Stimulated activated CD4-positive, alpha-beta T cell treated with anti-CD3 and anti-CD28 coated beads, Interleukin-4, amount 100 ng/mL, for 24 hours (primary cell): Measurements from ENCODE around the gene KCNH8.
"Not testable (repeated sequence)": the region's sequence is repeated elsewhere in the genome, so short reads cannot be mapped to it uniquely, and the experiment has no call there.

Experiments
- DNase-seq: peaks from one replicate; pipeline ENCODE4 v3.0.0-alpha.2; 2020

KCNH8 gene

DNA sequence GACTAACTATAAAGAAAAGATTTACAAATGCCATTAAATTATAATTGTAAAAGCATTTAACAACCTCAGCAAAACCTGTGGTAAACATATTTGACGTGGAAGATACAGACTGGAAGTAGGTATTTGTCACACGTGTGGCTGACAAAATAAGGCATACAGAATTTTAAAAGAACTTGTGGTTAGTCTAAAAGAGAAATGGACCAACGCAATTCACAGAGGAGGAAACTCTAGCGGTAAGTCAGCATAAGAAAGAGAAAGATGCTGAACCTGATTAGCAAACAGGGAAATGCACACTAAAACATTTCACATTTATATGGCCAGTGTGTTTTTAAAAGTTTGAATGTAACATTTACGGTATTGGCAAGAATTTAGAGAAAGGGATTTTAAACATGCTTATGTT is 35.3 kb downstream of the KCNH8 start:
- DNase-seq = no peak

DNA sequence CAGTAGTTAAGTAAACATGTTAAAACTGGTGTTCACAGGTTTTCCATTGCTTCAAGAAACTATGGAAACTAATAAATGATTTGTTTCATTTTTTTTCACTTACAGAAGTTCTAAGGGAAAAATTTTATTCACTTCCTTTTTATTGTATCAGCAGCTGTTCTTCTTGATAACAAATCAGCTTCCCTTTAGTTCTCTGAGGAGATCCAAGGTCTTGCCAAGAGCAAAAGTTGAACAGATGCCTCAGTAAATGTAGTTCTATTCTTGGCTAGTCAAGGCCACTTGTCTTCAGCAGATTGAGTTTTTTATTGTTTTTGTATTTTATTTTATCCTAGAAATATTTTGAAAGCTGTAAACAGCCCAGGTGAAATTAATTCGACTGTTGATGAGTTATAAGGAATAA is 41.8 kb downstream of the KCNH8 start:
- no peak for DNase-seq

DNA sequence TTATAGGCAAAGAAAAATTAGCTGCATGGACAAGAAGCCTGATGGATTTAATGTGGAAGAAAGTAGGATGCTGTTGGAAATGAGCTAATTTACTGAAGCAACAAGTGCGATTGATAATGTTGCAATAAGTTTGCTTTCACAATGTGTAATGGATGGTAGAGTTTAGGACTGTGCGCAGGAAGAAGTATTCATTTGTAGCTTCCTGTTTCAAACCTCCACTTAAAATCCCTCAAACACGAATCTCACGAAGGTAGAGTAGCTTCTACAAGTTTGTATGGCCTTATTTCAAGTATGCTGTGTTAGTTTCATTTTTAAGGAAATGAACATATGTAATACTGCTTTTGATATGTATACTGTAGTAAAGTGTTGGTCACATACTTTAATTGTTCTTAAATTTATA is 42.3 kb downstream of the KCNH8 start:
- no peak for DNase-seq

DNA sequence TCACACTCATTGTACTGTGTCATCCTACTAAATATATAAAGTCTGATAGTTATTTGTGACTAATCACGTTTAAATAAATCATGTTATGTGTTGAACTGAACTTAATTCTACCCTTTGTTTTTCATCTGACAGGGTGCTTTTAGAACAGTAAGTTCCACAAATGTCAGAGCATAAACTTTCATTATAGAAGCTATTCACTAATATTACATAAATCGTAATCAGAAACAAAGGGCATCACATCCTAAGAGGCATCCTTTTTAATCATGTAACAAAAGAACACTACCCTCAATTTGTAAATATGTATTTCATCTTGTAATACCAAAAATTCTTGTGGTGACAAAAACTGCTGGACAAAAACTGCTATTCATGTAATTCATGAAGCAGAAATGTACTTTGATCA is 50.8 kb downstream of the KCNH8 start:
- DNase-seq = no peak

DNA sequence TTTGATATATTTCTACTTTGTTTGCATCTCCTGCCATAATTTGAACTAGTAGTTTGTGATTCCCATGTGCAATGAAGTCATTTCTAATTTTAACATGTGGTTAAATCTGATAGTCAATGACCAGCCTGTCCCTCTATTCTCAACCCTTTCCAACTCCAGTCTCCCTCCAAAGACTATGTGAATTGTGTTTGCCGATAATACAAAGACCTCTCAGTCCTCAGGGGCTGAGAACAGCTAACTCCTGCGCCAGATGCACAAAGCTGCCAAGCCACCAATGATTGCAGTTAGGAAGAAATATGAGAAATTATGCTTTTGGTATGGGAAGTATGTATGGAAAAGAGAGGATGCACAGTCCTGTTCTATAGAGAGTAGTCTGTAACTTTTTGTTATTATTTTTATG is 54.0 kb downstream of the KCNH8 start:
- no peak for DNase-seq

DNA sequence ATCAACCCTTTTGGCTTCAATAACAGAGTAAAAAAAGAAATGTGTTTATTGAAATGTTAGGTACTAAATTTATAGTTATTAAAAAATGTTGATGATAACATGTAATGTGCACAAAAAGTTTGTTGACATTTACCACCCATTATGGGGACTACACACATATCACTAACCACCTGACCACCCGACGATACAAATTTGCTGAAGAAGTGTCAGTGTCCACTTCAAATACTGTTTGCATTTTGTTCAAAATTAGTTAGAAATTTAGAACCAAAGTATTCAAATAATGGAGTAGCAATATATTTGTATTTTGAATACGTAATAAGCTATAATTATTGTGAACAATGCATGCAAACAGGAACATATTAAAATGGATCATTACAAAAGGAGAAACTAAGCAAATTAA is 54.4 kb downstream of the KCNH8 start:
- no peak for DNase-seq

DNA sequence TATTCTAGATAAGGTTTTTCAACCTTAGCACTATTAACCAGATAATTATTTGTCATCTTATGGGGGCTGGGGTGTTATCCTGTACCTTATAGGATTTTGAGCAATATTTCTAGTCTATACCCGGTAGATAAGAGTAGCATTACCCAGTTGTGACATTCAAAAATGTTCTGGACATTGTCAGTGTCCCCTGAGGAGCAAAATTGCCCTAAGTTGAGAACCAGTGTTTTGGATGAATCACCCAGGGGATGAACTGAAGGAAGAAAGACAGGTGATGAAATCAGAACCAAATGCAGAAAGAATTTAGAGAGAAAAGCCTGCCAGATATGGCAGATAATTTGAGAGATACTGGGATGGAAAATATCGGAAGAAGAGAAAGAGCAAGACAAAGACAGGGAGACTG is 58.2 kb downstream of the KCNH8 start:
- no peak for DNase-seq

DNA sequence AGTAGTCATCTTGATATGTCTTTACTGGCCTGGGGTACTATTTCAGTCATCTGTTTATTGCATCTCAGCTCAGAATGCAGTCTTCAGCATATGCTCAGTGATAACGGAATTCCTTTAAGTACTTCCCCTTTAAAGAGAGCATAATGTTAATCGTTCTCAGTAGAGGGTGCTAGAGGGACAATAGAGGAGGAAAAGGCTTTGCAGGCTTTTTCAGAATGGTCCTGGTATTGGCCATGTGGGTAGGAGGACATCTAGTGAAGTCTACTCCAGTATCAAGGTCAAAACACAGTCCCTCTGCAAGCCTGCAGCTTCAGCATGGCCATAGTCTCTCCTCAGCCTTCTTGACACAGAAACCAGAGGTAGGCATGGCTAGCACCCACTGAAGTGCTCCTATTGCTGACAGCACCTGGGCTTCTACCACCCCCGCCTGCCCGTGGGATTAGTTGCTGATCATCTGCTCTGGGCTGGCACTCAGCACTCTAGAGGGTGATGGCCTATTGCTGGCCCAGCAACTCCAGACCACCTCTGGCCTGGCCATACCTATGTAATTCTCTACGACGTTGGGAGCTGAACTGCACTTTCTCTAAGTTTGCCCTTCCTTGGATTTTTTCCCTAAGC is 65.4 kb downstream of the KCNH8 start:
- no peak for DNase-seq

DNA sequence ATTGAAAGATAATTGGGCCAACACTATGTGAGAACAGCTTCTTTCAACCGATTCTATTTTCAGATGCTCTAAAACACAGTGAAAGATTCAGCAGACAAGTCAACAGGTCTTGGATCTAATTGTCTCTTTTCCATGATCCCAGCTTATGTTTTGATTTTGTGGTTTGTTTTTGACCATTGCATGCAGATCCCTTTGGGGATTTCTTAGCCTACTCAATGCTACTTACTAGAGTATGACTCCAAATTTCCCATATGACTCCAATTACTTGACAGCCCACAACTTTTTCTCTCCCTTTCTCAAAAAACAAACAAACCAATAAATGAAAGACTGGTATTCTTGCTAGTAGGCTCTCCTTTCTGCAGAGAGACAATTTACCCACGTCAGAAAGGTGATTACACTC is 67.1 kb downstream of the KCNH8 start:
- no peak for DNase-seq

DNA sequence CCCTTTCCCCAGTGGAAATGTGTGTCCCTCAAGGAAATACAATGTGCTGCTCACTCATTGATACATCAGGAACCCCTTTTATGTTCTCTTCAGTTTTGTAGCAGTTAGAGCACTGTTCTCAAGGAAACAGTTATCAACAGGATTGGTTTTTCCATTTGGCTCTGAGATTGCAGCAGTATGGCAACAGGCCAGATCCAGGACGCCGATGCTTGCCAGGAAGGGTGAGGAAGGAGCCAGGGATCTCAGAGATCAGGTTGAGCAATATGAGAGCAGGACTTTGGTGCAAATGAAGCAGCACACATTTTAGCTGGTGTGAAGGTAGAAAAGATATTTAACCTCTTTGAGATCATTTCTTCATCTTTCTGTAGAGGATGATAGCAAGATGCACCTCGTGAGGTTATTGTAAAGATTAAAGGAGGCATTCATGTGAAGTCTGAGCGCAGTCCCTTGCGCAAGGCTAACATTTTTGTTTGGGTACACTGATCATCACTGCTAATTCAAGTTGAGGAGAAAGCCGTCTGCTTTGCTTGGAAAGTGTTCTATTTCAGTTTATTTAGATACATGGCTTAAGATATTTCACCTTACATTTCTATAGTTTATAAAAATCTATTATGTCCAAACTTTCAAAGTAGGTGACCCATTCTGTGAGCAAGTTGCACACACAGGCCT is 68.5 kb downstream of the KCNH8 start:
- DNase-seq = no peak

DNA sequence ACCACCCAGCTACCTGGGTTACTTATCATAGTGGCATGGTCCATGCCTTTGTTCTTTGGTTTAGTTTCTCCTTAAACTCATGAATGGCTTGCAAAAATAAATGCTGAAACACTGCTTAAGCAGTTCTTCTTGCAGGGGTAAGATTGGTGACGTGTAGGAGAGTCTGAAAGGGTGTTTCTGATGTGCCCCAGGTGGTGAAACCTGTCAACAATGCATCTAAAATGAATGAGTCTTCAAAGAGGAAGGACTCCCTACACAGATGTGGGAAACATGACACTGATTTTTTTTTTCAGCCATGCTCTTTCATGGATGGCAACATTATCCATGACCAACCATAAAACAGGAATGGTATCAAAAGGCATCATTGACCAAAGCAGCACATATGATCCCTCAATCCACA is 72.0 kb downstream of the KCNH8 start:
- no peak for DNase-seq

DNA sequence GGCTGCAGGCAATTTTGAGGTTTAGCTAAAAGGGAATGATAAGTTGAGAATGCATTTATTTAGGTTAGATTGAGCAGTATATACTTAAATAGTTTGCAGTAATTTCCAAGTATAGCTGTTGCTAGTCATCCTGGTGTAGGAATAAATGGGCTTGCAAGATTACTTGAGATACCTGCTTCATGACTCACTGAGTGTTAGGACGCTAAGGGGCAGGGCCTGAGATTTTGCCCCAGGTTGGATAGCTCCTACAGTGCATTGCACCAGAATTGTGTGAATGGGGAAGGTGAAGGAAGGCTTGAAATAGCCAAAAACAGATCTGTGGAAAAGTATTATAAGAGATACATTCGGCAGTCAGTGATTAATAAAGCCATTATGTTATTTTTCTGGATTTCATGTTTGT is 72.8 kb downstream of the KCNH8 start:
- no peak for DNase-seq

DNA sequence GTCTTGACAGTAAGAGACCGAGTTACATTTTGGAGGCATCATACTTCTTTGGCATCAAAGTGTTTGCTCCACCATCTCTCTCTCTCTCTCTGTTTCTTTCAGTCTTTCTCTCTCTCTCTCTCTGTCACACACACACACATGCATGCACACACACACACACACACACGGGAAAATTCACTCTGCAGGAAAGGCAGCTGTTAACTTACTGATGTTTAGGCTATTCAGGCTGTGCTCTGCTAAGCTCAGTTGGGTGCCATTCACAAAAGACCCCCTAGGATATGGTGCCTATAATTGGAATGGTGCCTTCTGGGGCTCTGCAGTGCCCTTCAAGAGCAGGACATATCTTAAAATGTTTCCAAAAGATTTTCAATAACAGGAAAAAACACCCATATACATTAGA is 78.2 kb downstream of the KCNH8 start:
- DNase-seq = no peak

DNA sequence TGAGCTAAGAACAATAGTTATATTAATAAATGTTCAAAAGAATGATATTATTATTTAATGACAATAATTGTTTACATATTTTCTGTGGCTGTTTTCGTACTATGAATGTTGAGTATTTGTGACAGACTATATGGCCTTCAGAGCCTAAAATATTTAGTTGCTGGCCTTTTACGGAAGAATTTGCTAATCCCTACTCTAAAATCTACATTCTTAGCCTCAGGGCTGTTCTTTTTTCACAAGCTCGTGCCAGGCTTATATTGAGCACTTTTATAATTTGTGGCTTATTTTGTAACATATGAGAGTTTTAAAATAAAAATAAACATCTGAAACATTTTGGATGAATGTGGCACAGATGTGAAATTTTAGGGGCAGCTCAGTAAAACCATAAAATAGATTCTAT is 79.9 kb downstream of the KCNH8 start:
- no peak for DNase-seq

DNA sequence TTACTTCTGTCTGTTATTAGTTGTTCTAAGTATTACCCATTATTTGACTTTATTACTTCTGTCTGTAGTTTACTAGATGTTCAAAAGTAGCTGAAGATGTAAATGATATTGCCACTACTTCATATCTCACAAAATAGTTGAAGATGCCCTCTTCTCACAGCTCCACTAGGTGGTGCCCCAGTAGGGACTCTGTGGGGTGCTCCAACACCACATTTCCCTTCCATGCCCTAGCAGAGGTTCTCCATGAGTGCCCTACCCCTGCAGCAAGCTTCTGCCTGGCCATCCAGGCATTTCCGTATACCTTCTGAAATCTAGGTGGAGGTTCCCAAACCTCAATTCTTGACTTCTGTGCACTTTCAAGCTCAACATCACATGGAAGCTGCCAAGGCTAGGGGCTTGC is 80.8 kb downstream of the KCNH8 start:
- DNase-seq = no peak

DNA sequence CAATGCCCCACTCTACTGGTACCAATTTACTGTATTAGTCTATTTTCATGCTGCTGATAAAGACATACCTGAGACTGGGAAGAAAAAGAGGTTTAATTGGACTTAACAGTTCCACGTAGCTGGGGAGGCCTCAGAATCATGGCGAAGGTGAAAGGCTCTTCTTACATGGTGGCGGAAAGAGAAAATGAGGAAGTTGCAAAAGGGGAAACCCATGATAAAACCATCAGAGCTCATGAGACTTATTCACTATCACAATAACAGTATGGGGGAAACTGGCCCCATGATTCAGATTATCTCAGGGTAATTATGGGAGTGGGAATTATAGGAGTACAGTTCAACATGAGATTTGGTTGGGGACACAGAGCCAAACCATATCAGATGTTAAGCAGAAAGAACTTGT is 81.6 kb downstream of the KCNH8 start:
- not testable (repeated sequence) for DNase-seq

DNA sequence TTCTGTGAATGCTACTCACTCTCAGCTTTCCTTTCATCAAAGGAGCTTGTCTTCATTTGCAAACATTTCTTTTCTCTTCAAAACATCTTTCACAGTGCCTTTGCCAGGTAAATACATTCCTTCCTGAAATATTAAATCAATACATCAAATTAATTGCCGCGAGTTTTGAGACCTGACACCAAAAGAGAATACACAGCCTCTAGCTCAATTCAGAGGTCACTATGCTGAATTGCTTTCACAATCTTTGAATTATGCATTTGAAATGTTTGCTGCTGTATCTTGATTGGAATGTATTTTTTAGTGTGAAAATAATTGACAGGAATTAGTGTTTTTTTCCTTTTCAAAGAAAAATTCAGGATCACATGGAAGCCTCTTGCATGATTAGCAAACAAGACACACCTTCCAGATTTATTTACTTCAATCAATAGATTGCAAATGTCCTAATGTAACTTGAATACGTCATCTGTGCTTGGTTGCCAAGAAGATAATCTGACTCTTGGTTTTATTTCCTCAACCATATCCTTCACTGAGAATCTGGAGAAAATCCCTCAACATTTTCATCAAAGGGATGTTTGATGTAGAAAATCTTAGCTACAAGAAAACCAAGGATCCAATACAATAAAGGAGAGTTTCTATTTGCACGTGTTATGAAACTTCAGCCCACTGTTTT is 83.6 kb downstream of the KCNH8 start:
- DNase-seq = no peak

DNA sequence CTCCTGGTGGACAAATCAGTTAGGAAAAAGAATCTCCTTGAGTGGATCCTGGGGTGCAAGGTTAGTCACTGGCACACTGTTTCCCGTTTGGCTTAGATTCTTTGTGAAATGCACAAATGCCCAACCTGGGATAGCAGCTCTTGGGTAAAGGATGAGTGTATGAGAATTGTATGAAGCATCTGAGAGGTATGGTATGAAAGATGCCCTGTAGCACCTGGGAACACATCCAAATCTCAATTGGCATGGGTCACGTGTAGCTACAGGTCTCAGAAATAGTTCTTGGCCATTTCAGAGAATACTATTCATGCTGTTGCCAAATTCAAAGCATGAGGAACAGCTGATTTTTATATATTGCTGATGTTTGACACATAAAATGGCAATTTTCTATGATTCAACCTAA is 84.3 kb downstream of the KCNH8 start:
- no peak for DNase-seq

DNA sequence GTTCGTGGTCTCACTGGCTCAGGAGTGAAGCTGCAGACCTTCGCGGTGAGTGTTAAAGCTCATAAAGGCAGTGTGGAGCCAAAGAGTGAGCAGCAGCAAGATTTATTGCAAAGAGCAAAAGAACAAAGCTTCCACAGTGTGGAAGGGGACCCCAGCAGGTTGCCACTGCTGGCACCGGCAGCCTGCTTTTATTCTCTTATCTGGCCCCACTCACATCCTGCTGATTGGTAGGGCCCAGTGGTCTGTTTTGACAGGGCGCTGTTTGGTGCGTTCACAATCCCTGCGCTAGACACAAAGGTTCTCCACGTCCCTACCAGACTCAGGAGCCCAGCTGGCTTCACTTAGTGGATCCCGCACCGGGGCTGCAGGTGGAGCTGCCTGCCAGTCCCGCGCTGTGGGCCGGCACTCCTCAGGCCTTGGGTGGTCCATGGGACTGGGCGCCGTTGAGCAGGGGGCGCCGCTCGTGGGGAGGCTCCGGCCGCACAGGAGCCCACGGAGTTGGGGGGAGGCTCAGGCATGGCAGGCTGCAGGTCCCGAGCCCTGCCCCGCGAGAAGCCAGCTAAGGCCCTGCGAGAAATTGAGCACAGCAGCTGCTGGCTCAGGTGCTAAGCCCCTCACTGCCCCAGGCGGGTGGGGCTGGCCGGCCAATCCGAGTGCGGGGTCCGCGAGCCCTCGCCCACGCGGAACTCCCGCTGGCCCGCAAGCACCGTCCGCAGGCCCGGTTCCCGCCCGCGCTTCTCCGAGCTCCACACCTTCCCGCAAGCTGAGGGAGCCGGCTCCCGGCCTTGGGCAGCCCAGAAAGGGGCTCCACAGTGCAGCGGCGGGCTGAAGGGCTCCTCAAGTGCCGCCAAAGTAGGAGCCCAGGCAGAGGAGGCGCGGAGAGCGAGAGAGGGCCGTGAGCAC is 85.8 kb downstream of the KCNH8 start:
- not testable (repeated sequence) for DNase-seq

DNA sequence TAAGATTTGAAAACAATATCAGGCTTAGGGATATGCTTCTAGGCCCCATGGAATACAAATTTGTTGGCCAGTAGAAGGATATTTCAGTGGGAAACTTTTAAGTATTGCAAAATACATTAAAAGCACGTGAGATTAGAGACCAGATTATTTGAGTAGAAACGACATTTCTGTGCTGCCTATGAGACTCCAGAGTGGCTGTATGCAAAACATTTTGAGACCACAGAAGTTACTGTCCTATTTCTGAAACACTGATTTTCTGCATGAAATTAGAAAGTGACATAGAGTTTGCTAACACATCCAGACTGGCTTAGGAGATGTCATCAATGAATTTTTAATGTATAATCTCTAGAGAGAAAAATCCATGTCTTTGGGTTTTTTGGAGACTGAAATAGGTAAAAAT is 99.8 kb downstream of the KCNH8 start:
- no peak for DNase-seq

DNA sequence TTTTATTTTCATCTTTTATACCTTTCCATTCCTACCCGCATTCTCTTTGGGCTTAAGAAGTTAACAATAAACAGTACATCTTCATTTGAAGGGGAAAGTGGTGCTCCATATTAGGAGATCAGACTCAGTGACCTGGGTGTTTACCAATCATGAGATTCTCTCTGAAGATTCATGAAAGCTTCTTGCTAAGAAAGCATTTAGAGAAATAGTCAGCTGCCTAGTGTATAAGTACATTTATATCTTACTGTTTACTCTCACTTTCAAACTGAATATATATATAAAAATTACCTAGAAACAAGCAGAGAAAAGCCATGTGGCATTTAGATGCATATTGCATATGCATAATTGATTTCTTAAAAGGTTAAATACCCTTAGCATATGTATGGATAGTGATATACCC is 100.5 kb downstream of the KCNH8 start:
- no peak for DNase-seq

DNA sequence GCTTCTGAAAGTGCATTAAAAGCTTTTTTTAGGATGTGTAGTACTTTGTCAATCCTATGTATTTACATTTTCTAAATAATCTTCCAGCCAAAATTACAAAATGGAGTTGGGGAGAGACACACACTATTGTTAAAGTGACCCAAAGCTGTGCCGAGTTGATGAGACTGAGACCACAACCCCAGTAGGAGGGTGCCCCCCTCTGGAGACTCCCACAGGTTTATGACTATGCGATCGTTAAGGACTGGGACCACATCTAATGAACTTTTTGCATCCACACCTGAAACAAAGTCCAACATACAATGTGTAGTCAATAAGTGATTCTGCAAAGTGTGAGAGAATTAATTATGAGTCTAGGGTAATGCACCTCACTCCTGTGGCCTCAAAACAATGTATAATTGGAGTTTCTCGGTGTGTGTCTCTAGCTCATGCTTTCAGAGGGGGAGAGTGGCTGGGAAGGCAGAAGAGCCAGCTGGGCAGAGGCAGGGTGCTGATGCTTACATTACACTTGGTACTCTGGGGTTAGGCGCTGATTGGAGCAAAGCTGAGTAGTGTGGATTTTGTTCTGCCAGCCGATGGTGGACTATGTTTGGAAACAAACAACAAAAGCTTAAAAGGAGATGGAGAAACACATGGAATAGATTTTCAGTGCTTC is 102.8 kb downstream of the KCNH8 start:
- DNase-seq = no peak

DNA sequence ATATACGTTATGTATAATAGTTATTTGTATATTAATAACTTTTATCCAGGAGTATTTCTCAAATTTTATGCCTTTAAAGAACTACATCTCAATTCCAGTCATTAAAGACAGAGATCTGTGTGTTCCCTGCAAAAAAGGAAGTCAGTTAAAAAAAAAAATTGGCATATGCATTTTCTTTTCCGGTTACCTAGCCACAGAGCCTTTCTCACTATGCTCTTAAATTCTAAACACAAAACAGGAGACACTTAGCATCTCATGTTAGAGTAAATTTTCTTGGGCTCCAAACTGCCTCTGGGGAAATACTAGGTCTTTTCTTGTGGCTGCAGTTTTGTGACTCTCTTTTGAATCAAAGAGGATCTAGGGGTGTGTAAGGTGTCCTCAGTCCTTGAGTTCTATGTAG is 105.9 kb downstream of the KCNH8 start:
- DNase-seq = no peak
